A549 (cell line): ENCODE results near the gene TAF12. TPM values are rescaled to one million over a fixed set of nuclear protein-coding genes. Genes with fewer than 3 reads are reported as not detected.
A peak's percentile ranks its signal among the peaks of the same experiment; 100 is the strongest.

Experiments
- ATAC-seq, 2 experiments: fragments of 200-7000 bp in 1 of 2; fragments of >200 bp in 1 of 2; cut with Nextera tagmentation in 1 of 2; cut with Tn5 transposase in 1 of 2; 3 replicates each; pipeline versions ENCODE4 v1.8.0 to v1.9.1; 2018 to 2020; ENCODE audit warnings: mild to moderate bottlenecking in 1 of 2, moderate library complexity in 1 of 2
- CTCF ChIA-PET: fragments of 300-600 bp; sonication (Branson Sonifier 250); formaldehyde crosslinking; extraction: SDS; loops from one replicate; lab custom pipeline; 2021; ENCODE audit warnings: antibody characterized with exemption, inconsistent platforms; lab: Yijun Ruan, JAX
- POLR2A ChIA-PET: fragments of 350-600 bp; formaldehyde crosslinking; extraction: SDS; loops from one replicate; lab custom pipeline; 2021; ENCODE audit warnings: antibody characterized with exemption, inconsistent platforms; lab: Yijun Ruan, JAX
- DNase-seq, 2 experiments: peaks; one replicate each; pipeline versions ENCODE4 v3.0.0 to v3.0.0-alpha.2; 2011 to 2016; ENCODE audit warnings: low read depth in 1 of 2, low spot score in 1 of 2
- FAIRE-seq: peaks from 2 replicates; lab custom pipeline; 2011; peaks lifted over from hg19 to GRCh38; lab: Jason Lieb, UNC
- H3K27ac ChIP-seq, 2 experiments: fragments of >200 bp; sonication (Bioruptor Twin); formaldehyde crosslinking; 3 replicates each; pipeline ENCODE4 v1.5.1; 2016 to 2017
- H3K4me1 ChIP-seq: fragments of >200 bp; sonication (Bioruptor Twin); formaldehyde crosslinking; 3 replicates; pipeline ENCODE4 v1.6.1; 2016
- H3K4me2 ChIP-seq: fragments of >200 bp; sonication (Bioruptor Twin); formaldehyde crosslinking; 3 replicates; pipeline ENCODE4 v1.6.1; 2016
- H3K4me3 ChIP-seq: fragments of >200 bp; sonication (Bioruptor Twin); formaldehyde crosslinking; 3 replicates; pipeline ENCODE4 v1.5.1; 2016
- H3K9me3 ChIP-seq: fragments of >200 bp; sonication (Bioruptor Twin); formaldehyde crosslinking; 3 replicates; pipeline ENCODE4 v1.6.1; 2016
- BHLHE40 ChIP-seq: IDR thresholded peaks from 2 replicates; pipeline ENCODE4 v1.6.1; 2012; ENCODE audit warnings: low read depth, low read length, inconsistent platforms
- CBX8 ChIP-seq: fragments of 200-600 bp; sonication (generic); IDR thresholded peaks from 2 replicates; pipeline ENCODE4 v1.6.1; 2016
- CHD2 ChIP-seq: fragments of 150-350 bp; IDR thresholded peaks from 2 replicates; pipeline ENCODE4 v1.6.1; 2014; ENCODE audit warnings: low read length; ENCODE audit not compliant: partially characterized antibody
- CHD4 ChIP-seq: fragments of 200-600 bp; sonication (generic); IDR thresholded peaks from 2 replicates; pipeline ENCODE4 v1.6.1; 2016; ENCODE audit warnings: antibody characterized with exemption, mild to moderate bottlenecking, borderline replicate concordance
- EHF ChIP-seq: fragments of 250-450 bp; sonication (Bioruptor Pico); IDR thresholded peaks from 2 replicates; pipeline ENCODE4 v1.5.0; 2020; ENCODE audit warnings: mild to moderate bottlenecking
- ELK1 ChIP-seq: fragments of 150-350 bp; IDR thresholded peaks from 2 replicates; pipeline ENCODE4 v1.6.1; 2014; ENCODE audit warnings: low read depth, mild to moderate bottlenecking, low read length
- EP300 ChIP-seq, 2 experiments: fragments of >200 bp; sonication (Bioruptor Twin); formaldehyde crosslinking; IDR thresholded peaks; 2 replicates in 1 of 2; 3 replicates in 1 of 2; pipeline ENCODE4 v1.6.1; 2016 to 2017
- FOSB ChIP-seq: fragments of 250-450 bp; sonication (Bioruptor Pico); IDR thresholded peaks from 2 replicates; pipeline ENCODE4 v1.5.0; 2020; ENCODE audit warnings: mild to moderate bottlenecking, moderate library complexity
- HEYL ChIP-seq: fragments of 250-450 bp; sonication (Bioruptor Pico); IDR thresholded peaks from 2 replicates; pipeline ENCODE4 v1.8.0; 2021; ENCODE audit warnings: mild to moderate bottlenecking, moderate library complexity
- HOXB13 ChIP-seq: fragments of 250-450 bp; sonication (Bioruptor Pico); IDR thresholded peaks from 2 replicates; pipeline ENCODE4 v1.5.0; 2020; ENCODE audit warnings: low read depth, mild to moderate bottlenecking, moderate library complexity
- HOXB5 ChIP-seq: fragments of 250-450 bp; sonication (Bioruptor Pico); IDR thresholded peaks from 2 replicates; pipeline ENCODE4 v1.5.0; 2020; ENCODE audit warnings: mild to moderate bottlenecking, moderate library complexity
- JUN ChIP-seq, 2 experiments: fragments of >200 bp; sonication (Bioruptor Twin); formaldehyde crosslinking; IDR thresholded peaks; 2 replicates in 1 of 2; 3 replicates in 1 of 2; pipeline ENCODE4 v1.6.1; 2016 to 2017
- KDM5A ChIP-seq: fragments of 200-600 bp; sonication (generic); IDR thresholded peaks from 2 replicates; pipeline ENCODE4 v1.6.1; 2016; ENCODE audit warnings: antibody characterized with exemption, mild to moderate bottlenecking
- MAFK ChIP-seq: fragments of 450-650 bp; IDR thresholded peaks from 2 replicates; pipeline ENCODE4 v1.6.1; 2014; ENCODE audit not compliant: partially characterized antibody
- MAX ChIP-seq: IDR thresholded peaks from 2 replicates; pipeline ENCODE4 v1.6.1; 2012
- MYC ChIP-seq: IDR thresholded peaks from 2 replicates; pipeline ENCODE4 v1.6.1; 2012; ENCODE audit warnings: mild to moderate bottlenecking, inconsistent platforms, low read length, improper control_type of control experiment, borderline replicate concordance
- NFE2L2 ChIP-seq: fragments of 150-350 bp; conservative IDR thresholded peaks from 2 replicates; pipeline ENCODE4 v1.6.1; 2014; ENCODE audit warnings: low read length
- NR3C1 ChIP-seq: fragments of >200 bp; sonication (Bioruptor Twin); formaldehyde crosslinking; IDR thresholded peaks from 3 replicates; pipeline ENCODE4 v1.6.1; 2017
- PHF8 ChIP-seq: fragments of 200-600 bp; sonication (generic); IDR thresholded peaks from 2 replicates; pipeline ENCODE4 v1.6.1; 2016; ENCODE audit warnings: low read depth, mild to moderate bottlenecking, antibody characterized with exemption, moderate library complexity, borderline replicate concordance
- POLR2A ChIP-seq: IDR thresholded peaks from 2 replicates; pipeline ENCODE4 v1.6.1; 2012; ENCODE audit warnings: mild to moderate bottlenecking, low read length
- POLR2AphosphoS2 ChIP-seq: conservative IDR thresholded peaks from 2 replicates; pipeline ENCODE4 v1.6.1; 2012; ENCODE audit warnings: low read length, improper control_type of control experiment, inconsistent platforms
- RCOR1 ChIP-seq: fragments of 150-350 bp; IDR thresholded peaks from 2 replicates; pipeline ENCODE4 v1.6.1; 2014; ENCODE audit warnings: antibody characterized with exemption, low read length, low read depth
- RFX5 ChIP-seq: fragments of 450-650 bp; IDR thresholded peaks from 2 replicates; pipeline ENCODE4 v1.7.1; 2014; ENCODE audit warnings: antibody characterized with exemption, mild to moderate bottlenecking, moderate library complexity
- RNF2 ChIP-seq: fragments of 200-600 bp; sonication (generic); IDR thresholded peaks from 2 replicates; pipeline ENCODE4 v1.6.1; 2016; ENCODE audit warnings: low read depth, mild to moderate bottlenecking, antibody characterized with exemption, moderate library complexity, borderline replicate concordance
- SMC3 ChIP-seq: fragments of >200 bp; sonication (Bioruptor Twin); formaldehyde crosslinking; IDR thresholded peaks from 3 replicates; pipeline ENCODE4 v1.6.1; 2018; ENCODE audit warnings: inconsistent platforms
- SREBF2 ChIP-seq: fragments of 450-650 bp; IDR thresholded peaks from 2 replicates; pipeline ENCODE4 v1.6.1; 2014; ENCODE audit warnings: mild to moderate bottlenecking, moderate library complexity
- TP53 ChIP-seq: fragments of 250-450 bp; sonication (Bioruptor Pico); IDR thresholded peaks from 2 replicates; pipeline ENCODE4 v1.5.0; 2021; ENCODE audit warnings: mild to moderate bottlenecking, moderate library complexity
- ZFP36 ChIP-seq: fragments of 450-650 bp; IDR thresholded peaks from 2 replicates; pipeline ENCODE4 v1.6.1; 2014; ENCODE audit warnings: borderline replicate concordance; ENCODE audit not compliant: partially characterized antibody
- ZNF302 ChIP-seq: fragments of 250-450 bp; sonication (Bioruptor Pico); IDR thresholded peaks from 2 replicates; pipeline ENCODE4 v1.9.0; 2021; ENCODE audit warnings: inconsistent platforms, mild to moderate bottlenecking, moderate library complexity
- WGBS: methylation state at CpG from one replicate; pipeline ENCODE4 v1.1.6; 2017; ENCODE audit errors: missing lambda C conversion rate; 5-methylcytosine and 5-hydroxymethylcytosine counted together
- polyA plus RNA-seq, 4 experiments: library from polyadenylated mRNA; depleted of rRNA in 3 of 4; stranded (reverse); fragments of >200 nt; fragmentation: RNase III in 1 of 4; extraction: RNeasy Plus Mini Kit Qiagen cat#74134 plus additional on column Dnase treatment in 1 of 4; gene quantifications; 2 replicates in 3 of 4; 3 replicates in 1 of 4; pipeline ENCODE4 v1.2.3, GENCODE V29; 2011 to 2017
- TF ChIP-seq, protein P1 (sequence below): fragments of >200 bp; sonication (Bioruptor Twin); formaldehyde crosslinking; IDR thresholded peaks from 2 replicates; pipeline ENCODE4 v1.6.1; 2016
- TF ChIP-seq, protein P2 (sequence below): IDR thresholded peaks from 2 replicates; pipeline ENCODE4 v1.6.1; 2012
- TF ChIP-seq, protein P3 (sequence below): fragments of 250-450 bp; sonication (Bioruptor Pico); IDR thresholded peaks from 2 replicates; pipeline ENCODE4 v1.5.0; 2020; ENCODE audit warnings: low read depth, mild to moderate bottlenecking, moderate library complexity
- TF ChIP-seq, protein P4 (sequence below): fragments of >200 bp; sonication (Bioruptor Twin); formaldehyde crosslinking; IDR thresholded peaks from 3 replicates; pipeline ENCODE4 v1.5.1; 2016
- TF ChIP-seq, protein P5 (sequence below): fragments of >200 bp; sonication (Bioruptor Twin); formaldehyde crosslinking; IDR thresholded peaks from 3 replicates; pipeline ENCODE4 v1.6.1; 2016
- TF ChIP-seq, protein P6 (sequence below): fragments of 450-650 bp; IDR thresholded peaks from 2 replicates; pipeline ENCODE4 v1.6.1; 2014; ENCODE audit warnings: antibody characterized with exemption

The TAF12 gene
- polyA plus RNA-seq, 2 of the 4 experiments (the other 2 are of a cell fraction), result 15.8 to 38.3 TPM

GRCh38 chr1:28581531-28582247 lies 61.2 kb downstream of the TAF12 start:
- H3K4me2 ChIP-seq, result peak overlapping the region; percentile 92
- ChIA-PET POLR2A (interaction anchor here (0.6 to 2.7 kb wide), 28 partner anchors 9 to 493 kb away, joined by 3 to 34 read pairs (median 6); partner anchors contain the start of genes ATP5IF1, EYA3, MED18 and PHACTR4), CTCF (interaction anchor here (1.3 to 5.7 kb wide), 4 partner anchors 21 to 63 kb away, joined by 3 to 25 read pairs (median 4); partner anchors contain the start of gene TRNAU1AP)
- peak; percentile 88 to 94 for DNase-seq
- no peaks in the 10 kb centered on the region for H3K9me3 ChIP-seq
- peaks cover 21% of the 10 kb centered on the region; the same call in 2 of the 3 replicates for H3K4me1 ChIP-seq
- peak; percentile 90 to 93 for ATAC-seq
- WGBS, result 0% methylated on average over 26 of the region's 75 CpGs
- no peak for FAIRE-seq
- H3K4me3 ChIP-seq, result peak overlapping the region; percentile 99
- peak overlapping the region; percentile 96 to 98 for H3K27ac ChIP-seq
- TF ChIP-seq BHLHE40 (no peak), CHD2 (no peak), RFX5 (no peak), EP300 (IDR thresholded peaks at IDR 0.05) (no peak), MAFK (no peak), MAX (peak; percentile 91), RNF2 (0 out of 2 replicates have a peak, but pooled peaks have one; percentile 18), SMC3 (no peak), NR3C1 (no peak), NFE2L2 (no peak), HOXB13 (CRISPR knock-in tag) (no peak), ZFP36 (no peak), EHF (CRISPR knock-in tag) (no peak), KDM5A (no peak), JUN (IDR thresholded peaks at IDR 0.05) (peak; percentile 96 to 99), POLR2AphosphoS2 (no peak), MYC (peak; percentile 80), FOSB (CRISPR knock-in tag) (no peak), CBX8 (no peak), ELK1 (no peak), HEYL (CRISPR knock-in tag) (no peak), TP53 (CRISPR knock-in tag) (no peak), ZNF302 (CRISPR knock-in tag) (no peak), RCOR1 (no peak), POLR2A (peak; percentile 99), CHD4 (no peak), HOXB5 (no peak), SREBF2 (no peak), PHF8 (peak; percentile 95)
- TF ChIP-seq, protein P1, sequence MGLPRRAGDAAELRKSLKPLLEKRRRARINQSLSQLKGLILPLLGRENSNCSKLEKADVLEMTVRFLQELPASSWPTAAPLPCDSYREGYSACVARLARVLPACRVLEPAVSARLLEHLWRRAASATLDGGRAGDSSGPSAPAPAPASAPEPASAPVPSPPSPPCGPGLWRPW, result no peak
- TF ChIP-seq, protein P2, sequence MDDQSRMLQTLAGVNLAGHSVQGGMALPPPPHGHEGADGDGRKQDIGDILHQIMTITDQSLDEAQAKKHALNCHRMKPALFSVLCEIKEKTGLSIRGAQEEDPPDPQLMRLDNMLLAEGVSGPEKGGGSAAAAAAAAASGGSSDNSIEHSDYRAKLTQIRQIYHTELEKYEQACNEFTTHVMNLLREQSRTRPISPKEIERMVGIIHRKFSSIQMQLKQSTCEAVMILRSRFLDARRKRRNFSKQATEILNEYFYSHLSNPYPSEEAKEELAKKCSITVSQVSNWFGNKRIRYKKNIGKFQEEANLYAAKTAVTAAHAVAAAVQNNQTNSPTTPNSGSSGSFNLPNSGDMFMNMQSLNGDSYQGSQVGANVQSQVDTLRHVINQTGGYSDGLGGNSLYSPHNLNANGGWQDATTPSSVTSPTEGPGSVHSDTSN, result peak; percentile 51; the same call in 1 of the 2 replicates
- TF ChIP-seq, protein P3, sequence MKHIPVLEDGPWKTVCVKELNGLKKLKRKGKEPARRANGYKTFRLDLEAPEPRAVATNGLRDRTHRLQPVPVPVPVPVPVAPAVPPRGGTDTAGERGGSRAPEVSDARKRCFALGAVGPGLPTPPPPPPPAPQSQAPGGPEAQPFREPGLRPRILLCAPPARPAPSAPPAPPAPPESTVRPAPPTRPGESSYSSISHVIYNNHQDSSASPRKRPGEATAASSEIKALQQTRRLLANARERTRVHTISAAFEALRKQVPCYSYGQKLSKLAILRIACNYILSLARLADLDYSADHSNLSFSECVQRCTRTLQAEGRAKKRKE (CRISPR knock-in tag), result no peak
- TF ChIP-seq, protein P4, sequence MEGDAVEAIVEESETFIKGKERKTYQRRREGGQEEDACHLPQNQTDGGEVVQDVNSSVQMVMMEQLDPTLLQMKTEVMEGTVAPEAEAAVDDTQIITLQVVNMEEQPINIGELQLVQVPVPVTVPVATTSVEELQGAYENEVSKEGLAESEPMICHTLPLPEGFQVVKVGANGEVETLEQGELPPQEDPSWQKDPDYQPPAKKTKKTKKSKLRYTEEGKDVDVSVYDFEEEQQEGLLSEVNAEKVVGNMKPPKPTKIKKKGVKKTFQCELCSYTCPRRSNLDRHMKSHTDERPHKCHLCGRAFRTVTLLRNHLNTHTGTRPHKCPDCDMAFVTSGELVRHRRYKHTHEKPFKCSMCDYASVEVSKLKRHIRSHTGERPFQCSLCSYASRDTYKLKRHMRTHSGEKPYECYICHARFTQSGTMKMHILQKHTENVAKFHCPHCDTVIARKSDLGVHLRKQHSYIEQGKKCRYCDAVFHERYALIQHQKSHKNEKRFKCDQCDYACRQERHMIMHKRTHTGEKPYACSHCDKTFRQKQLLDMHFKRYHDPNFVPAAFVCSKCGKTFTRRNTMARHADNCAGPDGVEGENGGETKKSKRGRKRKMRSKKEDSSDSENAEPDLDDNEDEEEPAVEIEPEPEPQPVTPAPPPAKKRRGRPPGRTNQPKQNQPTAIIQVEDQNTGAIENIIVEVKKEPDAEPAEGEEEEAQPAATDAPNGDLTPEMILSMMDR, result no peak
- TF ChIP-seq, protein P5, sequence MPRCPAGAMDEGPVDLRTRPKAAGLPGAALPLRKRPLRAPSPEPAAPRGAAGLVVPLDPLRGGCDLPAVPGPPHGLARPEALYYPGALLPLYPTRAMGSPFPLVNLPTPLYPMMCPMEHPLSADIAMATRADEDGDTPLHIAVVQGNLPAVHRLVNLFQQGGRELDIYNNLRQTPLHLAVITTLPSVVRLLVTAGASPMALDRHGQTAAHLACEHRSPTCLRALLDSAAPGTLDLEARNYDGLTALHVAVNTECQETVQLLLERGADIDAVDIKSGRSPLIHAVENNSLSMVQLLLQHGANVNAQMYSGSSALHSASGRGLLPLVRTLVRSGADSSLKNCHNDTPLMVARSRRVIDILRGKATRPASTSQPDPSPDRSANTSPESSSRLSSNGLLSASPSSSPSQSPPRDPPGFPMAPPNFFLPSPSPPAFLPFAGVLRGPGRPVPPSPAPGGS, result peak; percentile 99
- TF ChIP-seq, protein P6, sequence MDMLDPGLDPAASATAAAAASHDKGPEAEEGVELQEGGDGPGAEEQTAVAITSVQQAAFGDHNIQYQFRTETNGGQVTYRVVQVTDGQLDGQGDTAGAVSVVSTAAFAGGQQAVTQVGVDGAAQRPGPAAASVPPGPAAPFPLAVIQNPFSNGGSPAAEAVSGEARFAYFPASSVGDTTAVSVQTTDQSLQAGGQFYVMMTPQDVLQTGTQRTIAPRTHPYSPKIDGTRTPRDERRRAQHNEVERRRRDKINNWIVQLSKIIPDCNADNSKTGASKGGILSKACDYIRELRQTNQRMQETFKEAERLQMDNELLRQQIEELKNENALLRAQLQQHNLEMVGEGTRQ, result no peak
